IPS-NIHi7 (cell line): ENCODE measurements around the gene MRPL33.

ENCODE experiments used
- DNase-seq: peaks from one replicate; pipeline ENCODE4 v3.0.0; 2012; ENCODE audit warnings: mixed read lengths; ENCODE audit errors: extremely low spot score

Gene MRPL33

DNA sequence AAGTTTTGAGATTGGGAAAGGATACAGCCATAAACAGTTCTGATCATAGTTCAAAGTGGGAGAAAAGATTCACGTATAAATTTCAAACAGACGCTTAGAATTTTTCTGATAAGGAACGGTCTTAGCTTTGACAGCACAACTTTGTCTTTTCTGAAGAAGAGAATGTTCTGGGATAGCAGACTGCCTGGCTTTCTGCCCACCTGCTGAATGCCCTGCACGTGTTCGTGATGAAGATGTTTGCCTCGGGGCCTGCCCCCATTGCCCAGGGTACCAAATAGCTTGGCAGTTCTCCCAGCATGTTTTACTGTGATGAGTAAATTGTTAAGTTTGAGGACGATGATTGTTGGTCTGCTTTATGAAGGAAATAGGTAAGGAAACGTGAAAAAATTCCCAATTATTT is 4.6 kb downstream of the MRPL33 start:
- DNase-seq: no peak

DNA sequence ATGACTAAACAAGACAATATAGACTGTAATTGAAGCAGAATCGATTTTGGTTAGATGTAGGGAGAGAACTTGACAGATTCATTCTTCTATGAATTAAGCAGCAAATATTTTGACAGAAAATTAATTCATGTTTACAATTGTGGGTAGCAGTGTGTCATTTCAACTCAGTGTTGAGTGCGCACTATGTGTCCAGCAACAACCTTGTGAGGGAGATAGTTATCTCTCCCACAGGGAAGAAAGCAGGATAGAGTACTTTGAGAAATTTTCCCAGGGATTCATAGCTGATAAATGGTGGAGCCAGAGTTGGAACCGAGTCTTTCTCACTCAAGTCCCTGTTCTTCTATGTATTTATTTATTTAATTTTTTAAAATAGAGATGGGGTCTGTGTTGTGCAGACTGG is 5.2 kb downstream of the MRPL33 start:
- DNase-seq: no peak

DNA sequence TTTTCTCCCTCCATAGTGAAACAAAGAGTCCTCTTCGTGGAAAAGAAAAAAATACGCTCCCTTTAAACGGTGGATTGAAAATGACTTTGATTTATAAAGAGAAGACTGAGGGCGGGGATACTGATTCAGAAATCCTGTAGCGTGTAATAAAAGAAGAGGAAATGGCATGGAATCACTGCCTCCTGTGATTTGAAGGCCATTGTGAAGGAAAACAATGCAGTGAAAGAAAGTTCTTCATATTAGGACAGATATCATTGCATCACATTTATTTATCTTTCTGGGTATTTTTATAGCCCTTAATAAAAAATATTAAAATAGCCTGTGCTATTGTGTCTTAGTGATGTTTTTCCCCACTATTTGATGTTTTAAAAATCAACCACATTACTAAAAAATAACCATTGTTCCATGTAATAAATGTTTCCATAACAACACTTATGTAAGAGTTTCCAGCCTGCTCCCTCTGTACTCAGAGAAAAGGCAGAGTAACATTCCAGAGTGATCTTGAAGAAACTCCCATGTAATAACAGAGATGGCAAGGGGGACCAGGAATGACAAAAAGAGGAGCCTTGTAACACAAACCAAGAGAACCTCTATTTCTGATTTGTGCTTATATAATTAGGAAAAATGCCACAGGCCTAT is 8.0 kb downstream of the MRPL33 start:
- no peak for DNase-seq

DNA sequence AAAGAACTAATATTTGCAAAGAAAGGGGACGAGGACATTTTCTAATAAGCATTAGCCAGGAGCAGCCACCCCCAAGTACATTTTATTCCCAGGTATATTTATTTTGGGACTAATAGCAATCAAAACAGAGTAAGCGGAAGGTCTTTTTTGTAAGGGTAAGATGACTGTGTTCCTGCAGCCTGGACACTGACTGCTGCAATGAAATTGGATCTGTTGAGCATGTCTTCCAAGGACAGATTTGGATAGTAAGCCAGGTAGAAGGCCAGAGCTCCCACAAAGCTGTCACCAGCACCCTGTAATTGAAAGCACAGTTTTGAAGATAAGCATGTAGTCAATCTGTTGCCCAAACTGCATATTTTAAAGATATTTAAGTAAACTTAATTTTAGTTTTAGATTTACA is 10.0 kb downstream of the MRPL33 start:
- DNase-seq: no peak

DNA sequence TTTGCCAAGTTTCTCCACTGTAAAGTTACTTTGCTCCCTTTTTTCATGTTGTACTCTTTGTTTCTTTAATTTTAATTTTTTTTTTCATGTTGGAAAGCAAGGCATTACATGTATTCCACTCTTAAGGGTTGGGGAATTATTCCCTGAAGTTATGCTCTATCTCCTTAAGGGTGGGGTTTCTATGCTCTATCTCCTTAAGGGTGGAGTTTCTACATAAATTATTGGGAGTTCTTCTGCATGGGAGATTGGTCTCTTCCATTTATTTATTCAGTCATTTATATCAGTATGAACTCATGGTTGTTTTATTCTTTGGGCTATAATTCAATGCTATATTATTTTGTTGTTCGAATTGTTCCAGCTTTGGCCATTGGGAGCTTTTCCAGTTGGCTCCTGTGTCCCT is 11.2 kb downstream of the MRPL33 start:
- DNase-seq: no peak

DNA sequence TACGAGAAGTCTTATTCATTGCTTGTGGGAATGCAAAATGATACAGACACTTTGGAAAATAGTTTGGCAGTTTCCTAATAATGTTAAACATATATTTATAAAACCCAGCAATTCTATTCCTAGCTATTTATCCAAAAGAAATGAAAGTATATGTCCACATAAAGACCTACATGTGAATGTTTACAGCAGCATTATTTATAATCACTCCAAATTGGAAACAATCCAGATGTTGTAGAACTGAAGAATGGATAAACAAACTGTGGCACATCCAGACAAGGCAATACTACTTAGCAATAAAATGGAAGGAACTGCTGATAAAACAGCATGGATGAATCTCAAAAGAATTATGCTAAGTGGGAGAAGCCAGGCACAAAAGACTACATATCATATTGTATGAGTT is 19.3 kb downstream of the MRPL33 start:
- DNase-seq: no peak

DNA sequence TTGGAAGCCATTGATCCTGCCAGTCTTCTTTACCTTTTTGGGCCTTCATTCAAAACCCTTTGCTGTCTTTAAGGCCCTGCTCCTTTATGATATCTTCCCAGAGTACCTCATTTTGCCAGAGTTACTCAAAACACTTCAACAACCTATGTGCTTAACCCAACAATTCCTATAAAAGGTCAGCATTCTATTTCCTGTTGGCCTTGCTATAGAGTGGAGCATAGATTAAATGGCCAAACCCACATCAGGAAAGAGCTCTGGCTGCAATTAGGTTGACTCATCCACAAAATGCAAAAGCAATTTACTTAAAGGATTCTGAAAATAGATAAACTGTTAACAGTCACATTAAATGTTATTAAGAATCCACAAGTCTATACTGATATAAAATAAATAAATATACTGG is 21.2 kb downstream of the MRPL33 start:
- DNase-seq: no peak

DNA sequence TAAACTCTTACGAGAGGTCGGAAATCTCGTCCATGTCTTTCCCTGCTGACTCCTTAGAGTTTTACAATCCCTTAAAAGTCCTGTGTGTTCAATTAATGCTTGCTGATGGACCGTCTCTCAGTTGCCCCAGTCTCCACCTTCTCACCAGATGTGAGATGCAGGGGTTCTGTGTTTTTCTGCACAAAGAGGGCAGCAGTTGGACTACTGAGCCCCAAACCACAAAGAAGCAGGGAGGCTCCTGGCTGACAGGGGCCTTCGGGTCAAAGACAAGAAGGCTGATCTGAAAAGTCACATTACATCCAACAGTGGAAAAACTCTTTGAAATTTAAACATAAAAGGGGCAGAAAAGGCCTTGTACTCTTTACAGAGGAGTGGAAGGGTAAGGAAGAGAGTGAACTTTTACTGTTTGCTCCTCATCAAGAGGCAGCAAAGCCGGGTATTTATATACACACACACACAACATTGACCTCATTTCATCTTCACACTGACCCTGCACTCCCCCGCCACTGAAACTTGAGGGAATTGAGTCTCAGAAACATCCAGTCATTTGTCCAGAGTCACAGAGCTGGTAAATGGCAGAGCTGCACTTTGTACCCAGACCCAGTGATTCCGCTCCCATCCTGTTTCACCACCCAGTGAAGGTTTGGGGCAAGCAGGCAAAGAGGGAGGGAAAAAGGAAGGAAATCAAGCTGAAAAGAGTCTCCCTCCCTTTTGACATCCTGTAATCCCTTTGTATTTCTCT is 23.7 kb downstream of the MRPL33 start:
- DNase-seq: no peak

DNA sequence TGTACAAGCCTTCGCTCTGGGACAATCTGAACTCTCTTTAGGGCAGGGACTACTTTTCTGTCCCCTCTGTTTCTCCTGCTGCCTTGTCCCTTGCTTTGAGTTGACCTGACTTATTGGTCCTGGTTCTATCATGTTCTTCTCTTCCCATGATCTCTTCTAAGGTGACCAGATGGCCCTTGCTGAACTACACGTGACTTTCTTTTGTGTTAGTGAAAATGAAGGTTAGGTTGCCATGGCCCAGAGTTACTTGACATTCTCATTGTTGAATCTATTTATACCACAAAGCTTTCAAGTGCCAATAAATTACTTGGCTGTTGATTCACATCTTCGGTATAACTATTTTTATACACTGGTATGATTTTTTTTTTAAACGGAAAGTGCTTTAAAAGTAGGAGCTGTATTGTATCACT is 24.4 kb downstream of the MRPL33 start:
- no peak for DNase-seq

DNA sequence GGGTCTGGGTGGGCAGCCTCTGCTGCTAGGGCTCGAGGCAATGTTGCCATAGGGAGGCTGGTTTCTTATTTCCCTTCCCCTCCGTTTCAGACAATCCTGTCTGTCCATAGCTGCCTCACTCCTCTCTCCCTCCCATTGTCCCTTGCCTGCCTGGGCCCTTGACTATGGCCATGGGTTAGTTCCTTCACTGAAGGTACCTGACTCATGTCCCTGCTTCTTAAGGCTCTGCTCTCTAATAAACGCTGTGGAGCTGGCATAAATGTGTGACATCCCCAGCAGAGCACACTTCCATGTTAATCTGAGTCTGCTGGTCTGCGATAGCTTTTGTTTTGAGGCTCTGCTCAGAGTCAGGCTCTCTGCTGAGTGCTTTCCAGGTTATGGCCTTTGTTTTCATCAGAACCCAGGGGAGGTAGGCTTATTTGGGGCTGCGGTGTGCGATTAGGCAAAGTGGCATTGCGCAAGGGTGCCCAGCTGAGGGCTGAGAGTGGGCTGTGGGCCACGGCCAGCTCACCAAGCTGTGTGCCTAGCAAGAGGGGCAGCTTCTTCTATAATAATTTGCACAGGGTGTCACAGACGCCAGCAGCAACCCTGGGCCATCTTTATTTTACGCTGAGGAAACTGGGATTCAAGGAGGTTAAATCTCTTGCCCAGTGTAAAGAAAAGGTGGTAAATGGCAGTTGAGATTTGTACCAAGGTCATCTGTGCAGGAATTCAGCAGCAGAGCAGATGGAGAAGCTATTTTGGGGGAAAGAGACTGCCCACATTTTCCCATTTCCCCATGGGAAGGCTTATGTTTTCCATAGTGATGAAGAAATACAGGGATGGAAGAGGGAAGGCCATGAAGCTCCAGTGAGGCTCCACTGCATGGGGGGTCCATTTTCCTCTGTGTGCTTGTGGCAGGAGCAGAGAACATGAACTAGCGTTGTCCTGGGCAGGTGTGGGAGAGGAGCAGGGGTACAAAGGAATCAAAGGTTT is 25.6 kb downstream of the MRPL33 start:
- no peak for DNase-seq

DNA sequence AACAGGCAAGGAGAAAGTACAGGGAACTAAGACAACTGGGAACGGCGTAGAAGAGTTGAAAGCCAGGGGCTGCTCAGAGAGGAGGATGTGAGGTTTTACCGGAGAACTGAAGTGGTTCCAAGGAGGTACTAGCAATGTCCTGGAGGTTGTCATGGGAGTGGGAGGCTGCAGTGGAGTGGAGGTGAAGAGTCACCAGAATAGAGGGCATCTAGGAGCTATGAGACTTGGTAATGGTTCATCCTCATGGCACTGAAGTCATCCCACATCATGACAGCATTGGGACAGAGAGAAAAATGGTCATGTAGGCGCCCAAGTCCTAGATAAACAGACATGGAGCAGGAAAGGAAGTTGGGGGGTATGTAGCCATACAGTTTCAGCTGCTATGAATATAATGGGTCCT is 26.3 kb downstream of the MRPL33 start:
- DNase-seq: no peak

DNA sequence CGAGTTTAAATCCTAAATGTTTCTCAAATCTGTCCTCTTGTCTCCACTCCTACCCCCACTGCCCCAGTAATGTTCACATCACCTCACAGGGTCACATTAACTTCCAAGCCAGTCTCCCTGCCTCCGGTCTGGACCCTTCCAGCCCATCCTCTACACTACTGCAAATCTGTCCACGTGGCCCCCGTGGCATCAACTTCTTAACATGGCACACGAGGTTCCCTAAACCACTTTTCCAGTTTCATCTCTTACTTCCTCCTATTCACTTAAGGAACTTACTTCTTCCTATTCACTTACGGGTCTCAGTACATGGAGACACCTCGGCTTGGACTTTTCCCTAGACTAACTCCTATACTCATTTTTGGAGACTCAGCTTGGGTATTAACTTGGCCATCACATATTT is 27.0 kb downstream of the MRPL33 start:
- DNase-seq: no peak

DNA sequence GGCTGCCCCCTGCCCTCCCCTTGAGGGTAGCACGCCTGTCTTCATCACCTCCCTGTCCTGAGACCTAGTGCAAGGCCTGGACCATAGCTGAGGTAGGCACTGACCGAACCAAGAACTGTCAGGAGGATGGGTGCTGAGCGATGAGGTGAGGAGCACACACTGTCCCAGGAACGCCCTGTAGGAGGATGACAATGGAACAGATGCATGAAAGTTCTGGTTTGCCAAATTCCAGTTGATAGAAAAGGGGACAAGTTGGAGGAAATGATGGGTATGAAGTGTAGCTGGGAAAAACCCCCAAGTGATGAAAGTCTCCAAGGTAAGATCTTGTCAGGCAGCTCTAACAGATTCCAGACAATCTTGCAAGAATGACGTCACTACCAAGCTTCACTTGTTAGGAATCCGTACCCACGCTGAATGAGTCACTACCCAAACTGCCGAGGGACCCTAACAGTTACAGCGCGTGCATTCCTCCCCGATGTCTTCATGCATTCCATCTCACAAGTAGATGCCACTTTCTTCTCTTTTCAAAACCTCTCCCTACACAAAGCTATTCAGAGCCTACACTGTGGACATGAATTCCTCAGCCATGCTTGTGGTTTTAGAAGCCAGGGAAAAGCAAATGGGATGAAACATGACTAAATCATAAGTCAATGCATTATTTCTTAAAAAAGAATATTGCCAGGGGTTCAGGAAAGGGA is 27.6 kb downstream of the MRPL33 start:
- DNase-seq: peak; percentile 70

DNA sequence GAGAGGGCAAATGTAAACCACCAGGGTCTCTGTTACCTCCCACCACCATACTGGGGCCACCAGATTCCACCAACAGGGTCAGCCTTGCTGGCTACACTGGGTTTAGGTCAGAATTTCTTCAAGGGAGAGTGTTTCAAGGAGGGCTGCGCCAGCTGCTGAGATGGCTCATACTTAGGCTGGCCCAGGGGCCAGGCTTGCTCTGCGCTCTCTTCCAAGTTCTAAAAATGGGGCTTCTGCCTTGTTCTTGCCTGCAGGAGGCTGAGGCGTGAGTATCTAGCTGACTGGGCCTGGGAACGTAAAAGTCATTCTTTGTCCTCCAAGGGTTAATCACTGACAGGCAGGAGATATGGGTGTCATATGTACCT is 28.1 kb downstream of the MRPL33 start:
- DNase-seq: no peak

DNA sequence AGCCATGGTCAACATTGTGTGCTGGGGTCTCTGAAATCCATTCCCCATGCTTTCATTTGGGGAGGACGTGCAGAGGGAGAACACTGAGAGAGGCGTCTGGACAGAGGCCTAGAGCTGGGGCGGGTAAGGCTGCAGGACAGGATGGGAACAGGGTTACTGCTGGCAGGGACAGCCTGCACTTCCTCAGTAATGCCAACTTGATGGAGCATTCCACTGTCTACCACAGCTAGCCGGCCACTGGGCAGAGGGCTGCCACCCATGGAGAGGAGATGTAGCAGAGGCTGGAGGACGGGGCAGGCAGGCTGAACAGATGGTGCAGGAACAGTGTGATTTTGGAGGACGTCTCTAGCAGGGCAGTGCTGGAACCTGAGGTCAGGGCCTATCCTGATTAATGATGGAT is 29.3 kb downstream of the MRPL33 start:
- no peak for DNase-seq

DNA sequence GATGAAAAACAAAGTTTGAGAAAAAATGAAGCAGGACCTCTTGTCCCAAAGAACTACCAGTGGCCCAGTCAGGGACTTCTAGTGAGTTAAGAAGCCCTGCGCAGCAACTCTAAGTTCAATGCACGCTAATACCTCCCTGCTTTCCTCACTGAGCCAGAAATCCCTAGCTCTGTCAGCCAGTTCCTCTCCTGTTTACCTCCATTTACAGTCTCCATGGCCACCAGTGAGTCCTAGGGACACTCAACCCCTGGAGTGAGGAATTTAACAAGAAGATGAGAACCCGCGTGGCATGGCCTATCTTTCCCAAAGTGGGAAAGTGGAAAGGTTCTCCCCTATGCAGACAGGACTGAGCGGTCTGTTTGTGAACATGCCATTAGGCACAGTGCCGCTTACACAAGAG is 31.0 kb downstream of the MRPL33 start:
- DNase-seq: no peak

DNA sequence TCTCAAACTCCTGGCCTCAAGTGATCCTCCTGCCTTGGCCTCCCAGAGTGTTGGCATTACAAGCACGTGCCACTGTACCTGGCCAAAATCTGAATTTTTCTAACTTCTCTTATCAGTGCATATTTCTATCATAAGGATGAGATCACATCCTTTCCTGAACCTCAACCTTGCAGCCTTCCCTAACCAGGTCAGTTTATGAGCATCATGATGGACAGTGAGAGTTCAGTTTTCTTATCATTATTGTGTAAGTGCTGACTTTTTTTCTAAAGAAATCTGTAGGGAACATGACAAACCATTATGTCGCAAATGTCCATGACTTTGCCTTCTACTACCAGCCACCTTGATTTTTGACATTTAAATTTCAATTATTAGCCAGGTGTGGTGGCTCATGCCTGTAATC is 31.5 kb downstream of the MRPL33 start:
- DNase-seq: no peak

DNA sequence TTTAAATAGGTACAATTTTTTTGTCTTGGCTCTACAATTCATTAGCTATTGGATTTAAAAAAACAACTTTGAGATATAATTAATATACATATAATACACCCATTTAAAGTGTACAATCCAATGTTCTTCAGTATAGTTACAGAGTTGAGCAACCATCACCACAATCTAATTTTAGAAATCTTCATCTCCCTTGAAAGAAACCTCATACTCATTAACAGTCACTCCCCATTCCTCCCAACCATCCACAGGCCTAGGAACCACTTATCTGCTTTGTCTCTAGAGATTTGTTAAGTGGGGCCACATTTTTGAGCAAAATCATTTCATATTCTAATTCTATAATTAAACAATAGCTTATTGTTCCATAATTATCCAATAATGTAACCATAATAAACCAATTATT is 32.6 kb downstream of the MRPL33 start:
- DNase-seq: no peak

DNA sequence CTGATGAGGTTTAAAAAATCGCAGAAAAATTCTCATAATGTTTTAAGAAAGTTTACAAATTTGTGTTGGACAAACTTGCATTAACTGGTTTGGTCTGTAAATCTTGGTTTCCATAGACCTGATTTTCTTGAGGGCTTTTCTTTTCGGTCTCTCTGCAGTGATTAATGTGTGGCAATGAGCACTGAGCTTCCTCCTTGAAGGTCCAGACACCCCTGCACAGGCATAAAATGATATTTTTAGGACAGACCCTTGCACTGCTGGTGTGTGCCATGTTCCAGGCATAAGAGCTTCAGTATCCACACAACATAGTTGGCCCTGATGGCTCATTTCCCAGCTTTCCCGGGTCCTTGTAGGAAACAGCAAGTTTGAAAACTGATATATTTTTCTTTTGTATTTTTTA is 33.7 kb downstream of the MRPL33 start:
- no peak for DNase-seq

DNA sequence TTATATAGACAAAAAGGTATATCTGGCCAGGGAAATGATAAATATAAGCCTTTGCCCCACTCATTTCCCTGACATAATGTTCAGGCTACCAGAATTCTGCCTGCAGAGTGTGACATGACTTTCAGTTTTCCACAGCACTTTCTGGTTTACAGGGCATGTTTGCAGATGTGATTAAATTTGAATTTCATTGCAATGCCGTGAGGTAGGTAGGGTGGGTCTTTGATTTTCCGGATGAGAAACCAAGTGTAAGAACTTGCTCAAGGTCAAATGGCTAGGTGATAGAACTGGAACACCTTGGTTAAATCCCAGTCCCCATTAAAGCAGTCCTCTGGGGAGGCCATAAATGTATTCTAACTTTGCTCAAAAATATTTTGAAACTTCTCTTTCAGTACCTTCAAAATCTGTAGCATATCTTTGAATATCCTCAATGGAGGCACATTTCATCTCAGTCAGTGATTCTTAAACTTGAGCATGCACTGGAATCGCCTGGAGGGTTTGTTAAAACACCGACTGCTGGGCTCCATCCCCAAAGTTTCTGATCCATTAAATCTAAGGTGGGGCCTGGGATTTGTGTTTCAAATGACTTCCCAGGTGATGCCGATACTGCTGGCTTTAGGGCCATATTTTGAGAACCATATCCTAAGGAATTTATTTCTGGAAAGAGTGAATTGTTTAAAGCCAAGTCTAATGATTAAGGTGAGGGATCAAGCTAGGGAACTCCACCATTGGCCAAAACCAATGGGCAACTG is 35.0 kb downstream of the MRPL33 start:
- DNase-seq: no peak

DNA sequence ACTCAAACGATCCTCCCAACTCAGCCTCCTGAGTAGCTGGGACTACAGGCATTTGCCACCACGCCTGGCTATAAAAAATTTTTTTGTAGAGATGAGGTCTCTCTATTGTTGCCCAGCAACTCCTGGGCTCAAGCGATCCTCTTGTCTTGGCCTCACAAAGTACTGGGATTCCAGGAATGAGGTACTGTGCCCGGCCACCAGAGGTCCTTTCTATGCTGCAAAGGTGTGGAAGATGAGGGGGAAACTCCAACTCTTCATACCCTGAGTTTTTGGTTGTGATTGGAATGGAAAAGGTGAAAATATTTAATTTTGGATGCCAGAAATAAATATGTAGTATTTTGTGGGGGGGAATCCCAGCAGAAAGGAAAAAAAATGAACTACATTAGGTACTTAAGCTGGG is 36.0 kb downstream of the MRPL33 start:
- peak; percentile 39 for DNase-seq
